ENCODE data around the gene PLIN3.
"Not testable (repeated sequence)": the region's sequence is repeated elsewhere in the genome, so short reads cannot be mapped to it uniquely, and the experiment has no call there.

Gene PLIN3

DNA sequence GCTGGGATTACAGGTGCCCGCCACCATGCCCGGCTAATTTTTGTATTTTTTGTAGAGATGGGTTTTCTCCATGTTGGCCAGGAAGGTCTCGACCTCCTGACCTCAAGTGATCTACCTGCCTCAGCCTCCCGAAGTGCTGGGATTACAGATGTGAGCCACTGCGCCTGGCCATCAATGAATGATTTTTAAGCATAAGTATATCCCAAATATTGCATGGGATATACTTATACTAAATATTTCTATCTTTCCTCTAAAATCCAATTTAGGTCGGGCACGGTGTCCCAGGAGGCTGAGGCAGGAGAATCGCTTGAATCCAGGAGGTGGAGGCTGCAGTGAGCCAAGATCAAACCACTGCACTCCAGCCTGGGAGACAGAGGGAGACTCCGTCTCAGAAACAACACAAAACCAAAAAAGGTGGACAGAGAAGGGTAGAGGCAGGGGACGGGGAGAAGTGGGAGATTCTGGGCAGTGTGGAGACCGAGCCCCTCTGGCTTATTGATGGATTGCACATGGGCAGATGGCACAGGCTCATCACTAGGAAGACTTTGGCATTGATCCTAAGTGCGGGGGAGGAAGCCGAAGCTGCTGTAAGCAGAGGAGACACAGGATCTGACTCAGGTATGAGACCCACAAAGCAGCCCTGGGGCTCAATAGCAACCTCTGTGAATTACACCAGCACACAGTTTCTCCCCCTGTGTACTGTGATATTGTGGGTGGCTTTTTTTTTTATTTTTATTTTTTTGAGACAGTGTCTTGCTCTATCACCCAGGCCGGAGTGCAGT, 21.8 kb upstream of the PLIN3 start:
- DNase-seq (ENCODE audit: low read depth) = no peak

DNA sequence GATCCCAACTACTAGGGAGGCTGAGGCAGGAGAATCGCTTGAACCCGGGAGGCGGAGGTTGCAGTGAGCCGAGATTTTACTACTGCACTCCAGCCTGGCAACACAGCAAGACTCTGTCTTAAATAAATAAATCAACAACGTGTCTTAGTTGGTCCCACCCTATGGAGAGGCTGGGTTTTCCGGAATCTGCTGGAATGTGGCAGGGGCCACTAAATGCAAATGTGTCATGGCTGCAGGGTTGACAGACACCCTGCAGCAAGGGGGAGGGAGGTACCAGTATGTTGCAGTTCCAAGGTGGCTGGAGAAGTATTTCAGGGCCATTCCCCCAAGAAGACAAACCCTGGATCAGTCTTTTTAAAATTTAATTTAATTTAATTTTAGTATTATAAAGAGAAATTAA, 20.3 kb upstream of the PLIN3 start:
- DNase-seq (ENCODE audit: low read depth) = not testable (repeated sequence)

- not testable (repeated sequence) for DNase-seq (ENCODE audit: low read depth)
Measured at GRCh38 chr19:4884993-4885392, 17.5 kb upstream of the PLIN3 start.

GRCh38 chr19:4882874-4883273, 15.4 kb upstream of the PLIN3 start:
- not testable (repeated sequence) for DNase-seq (ENCODE audit: low read depth)

GRCh38 chr19:4879041-4879440, 11.6 kb upstream of the PLIN3 start:
- DNase-seq (ENCODE audit: low read depth) = no peak

DNA sequence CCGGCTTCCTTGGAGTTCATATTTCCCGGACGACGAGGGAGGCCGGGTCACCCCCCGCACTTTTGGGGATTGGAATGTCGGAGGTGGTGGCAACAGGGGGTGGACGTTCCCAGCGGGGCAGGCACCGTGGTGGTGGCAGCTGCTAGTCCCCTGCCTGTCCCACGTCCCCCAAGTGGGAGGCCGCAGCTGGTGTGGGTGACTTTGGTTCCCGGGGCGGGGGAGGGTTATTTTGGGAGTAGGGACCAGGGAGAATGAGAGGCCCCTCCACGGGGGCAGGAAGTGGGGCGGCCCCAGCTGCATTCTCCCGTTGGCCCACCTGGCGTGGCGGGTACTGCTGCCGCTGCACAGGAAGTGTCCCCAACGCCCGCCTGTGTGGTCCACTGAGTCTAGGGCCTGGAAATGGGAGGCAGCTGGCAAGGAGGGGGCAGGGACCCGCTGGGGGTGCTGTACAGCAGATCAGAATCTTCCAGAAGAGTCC, 11.1 kb upstream of the PLIN3 start:
- no peak for DNase-seq (ENCODE audit: low read depth)

DNA sequence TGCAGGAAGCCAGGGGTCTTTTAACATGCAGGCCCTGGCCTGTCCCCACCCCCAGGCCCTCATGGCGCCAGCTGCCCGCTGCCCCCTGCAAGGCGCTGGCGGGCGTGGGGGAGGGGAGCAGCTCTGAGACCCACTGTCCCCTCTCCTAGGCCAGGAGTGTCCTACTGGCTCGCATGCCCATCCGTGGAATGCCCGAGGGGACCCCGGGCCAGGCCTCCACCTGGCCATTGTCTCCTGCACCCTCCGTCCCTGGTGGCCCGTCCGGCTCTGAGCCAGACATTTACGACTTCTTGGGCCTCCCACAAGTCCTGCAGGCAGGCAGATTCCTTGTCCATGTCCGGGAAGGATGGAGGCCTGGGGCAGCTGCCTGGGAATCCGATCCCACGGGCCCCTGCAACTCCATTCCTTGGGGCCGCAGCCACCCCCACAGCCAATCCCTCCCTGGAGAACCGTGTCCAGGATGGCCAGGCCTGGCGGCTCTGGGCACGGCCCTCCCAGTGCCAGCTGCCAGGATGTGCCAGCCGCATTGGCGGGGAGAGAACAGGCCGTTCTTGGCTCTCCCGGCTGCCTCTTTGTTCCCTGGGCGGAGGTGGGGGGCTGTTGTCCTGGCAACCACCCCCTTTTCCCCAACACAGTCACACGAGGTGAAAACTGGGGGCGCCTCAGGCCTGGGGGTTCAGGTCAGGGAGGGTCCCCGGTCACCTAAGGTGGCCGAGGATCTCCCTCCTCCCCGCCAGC, 10.5 kb upstream of the PLIN3 start:
- no peak for DNase-seq (ENCODE audit: low read depth)

GRCh38 chr19:4873930-4874329, 6.5 kb upstream of the PLIN3 start:
- DNase-seq (ENCODE audit: low read depth) = no peak

GRCh38 chr19:4871711-4872110, 4.2 kb upstream of the PLIN3 start:
- no peak for DNase-seq (ENCODE audit: low read depth)

GRCh38 chr19:4870025-4870700, 2.7 kb upstream of the PLIN3 start:
- DNase-seq (ENCODE audit: low read depth) = no peak

- no peak for DNase-seq (ENCODE audit: low read depth)
Measured at GRCh38 chr19:4868286-4868834, 893 bp upstream of the PLIN3 start.

DNA sequence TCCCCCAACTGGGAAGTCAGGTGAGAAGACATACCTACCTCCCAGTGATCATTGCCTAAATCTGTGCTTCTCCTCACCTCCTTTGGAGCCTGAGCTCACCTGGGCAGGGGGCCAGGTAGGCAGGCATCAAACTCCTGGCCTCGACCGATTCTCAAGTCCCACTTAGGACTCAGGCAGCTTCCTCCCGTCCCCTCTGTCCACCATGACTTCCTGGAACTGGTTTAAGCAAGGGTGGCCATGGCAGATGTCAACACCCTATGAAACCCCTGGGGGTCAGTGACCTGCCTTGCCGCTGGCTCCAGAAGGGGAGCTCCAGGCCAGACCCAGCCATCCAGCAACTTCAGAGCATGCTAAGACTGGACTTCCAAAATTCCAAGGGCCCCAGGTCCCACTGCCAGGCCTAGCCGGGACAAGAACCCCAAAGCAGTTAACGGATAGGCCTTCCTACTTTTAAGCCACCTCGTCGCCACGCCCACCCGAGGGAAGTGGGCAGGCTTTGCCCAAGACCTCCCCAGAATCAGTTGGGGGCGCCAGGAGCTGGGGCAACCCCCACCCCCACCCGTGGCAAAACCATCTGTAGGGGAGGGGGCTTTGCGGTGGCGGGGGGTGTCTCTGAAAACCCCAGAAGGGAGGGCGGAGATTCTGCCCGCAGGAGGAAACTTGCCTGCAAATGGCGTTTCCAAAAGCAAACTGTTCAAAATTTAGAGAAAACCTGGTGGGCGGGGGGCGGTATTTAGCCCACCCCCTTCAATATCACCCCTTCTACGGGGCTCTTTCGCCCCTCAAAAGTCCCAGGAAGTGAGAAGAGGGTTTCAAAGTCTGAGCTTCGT, 657 bp downstream of the PLIN3 start:
- peak; percentile 31 for DNase-seq (ENCODE audit: low read depth)

- DNase-seq (ENCODE audit: low read depth) = no peak
Measured at GRCh38 chr19:4861147-4861546, 6.3 kb downstream of the PLIN3 start.

DNA sequence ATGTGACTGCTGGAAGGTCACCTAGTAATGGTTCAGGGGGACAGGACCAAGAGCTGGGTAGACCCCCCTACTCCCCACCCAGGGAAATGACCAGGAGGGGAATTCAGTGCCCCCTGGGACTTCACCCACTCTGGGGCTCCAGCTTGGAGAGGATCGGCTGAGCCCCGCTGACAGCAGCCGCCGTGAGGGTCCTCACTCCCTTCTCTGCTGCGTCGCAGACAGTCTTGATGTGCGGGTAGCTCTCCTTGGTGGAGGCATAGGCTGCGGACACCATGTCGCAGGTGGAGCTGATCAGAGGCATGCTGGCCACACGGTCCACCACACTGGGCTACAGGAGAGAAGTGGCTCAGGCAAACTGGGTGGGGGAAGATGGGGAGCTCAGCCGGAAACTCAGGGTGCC, 7.8 kb downstream of the PLIN3 start:
- DNase-seq (ENCODE audit: low read depth) = no peak

DNA sequence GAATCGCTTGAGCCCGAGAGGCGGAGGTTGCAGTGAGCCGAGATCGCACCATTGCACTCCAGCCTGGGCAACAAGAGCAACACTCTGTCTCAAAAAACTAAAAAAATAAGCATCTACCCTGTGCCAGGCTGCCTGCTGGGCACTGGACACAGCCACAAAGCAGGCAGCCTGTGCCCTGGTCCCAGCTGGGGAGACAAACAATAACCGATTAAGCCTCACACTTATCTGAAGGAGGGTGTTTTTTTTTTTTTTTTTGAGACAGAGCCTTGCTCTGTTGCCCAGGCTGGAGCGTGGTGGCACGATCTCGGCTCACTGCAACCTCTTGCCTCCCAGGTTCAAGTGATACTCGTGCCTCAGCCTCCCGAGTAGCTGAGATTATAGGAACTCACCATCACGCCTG, 11.0 kb downstream of the PLIN3 start:
- DNase-seq (ENCODE audit: low read depth) = not testable (repeated sequence)

DNA sequence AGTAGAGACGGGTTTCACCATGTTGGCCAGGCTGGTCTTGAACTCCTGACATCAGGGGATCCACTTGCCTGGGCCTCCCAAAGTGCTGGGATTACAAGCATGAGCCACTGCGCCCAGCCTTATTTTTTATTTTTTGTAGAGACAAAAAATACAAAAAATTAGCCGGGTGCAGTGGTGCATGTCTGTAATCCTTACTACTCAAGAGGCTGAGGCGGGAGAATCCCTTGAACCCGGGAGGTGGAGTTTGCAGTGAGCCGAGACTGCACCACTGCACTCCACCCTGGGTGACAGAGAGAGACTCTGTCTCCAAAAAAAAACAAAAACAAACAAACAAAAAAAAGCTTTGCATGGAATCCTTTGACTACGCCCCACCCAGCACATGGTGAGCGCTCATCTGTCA, 14.0 kb downstream of the PLIN3 start:
- DNase-seq (ENCODE audit: low read depth) = not testable (repeated sequence)

GRCh38 chr19:4852484-4852883, 15.0 kb downstream of the PLIN3 start:
- no peak for DNase-seq (ENCODE audit: low read depth)

- peak; percentile 68 for DNase-seq (ENCODE audit: low read depth)
Measured at GRCh38 chr19:4851551-4852290, 15.7 kb downstream of the PLIN3 start.

DNA sequence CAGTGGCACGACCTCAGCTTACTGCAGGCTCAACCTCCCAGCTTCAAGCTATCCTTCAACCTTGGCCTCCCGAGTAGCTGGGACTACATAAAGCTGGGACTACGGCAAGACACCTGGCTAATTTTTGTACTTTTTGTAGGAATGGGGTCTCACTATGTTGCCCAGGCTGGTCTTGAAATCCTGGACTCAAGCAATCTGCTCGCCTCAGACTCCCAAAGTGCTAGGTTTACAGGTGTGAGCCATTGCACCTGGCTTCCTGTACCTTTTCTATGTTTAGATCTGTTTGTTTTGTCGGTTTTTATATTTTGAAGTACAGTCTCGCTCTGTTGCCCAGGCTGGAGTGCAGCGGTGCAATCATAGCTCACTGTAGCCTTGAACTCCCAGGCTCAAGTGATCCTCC, 18.4 kb downstream of the PLIN3 start:
- DNase-seq (ENCODE audit: low read depth) = no peak

DNA sequence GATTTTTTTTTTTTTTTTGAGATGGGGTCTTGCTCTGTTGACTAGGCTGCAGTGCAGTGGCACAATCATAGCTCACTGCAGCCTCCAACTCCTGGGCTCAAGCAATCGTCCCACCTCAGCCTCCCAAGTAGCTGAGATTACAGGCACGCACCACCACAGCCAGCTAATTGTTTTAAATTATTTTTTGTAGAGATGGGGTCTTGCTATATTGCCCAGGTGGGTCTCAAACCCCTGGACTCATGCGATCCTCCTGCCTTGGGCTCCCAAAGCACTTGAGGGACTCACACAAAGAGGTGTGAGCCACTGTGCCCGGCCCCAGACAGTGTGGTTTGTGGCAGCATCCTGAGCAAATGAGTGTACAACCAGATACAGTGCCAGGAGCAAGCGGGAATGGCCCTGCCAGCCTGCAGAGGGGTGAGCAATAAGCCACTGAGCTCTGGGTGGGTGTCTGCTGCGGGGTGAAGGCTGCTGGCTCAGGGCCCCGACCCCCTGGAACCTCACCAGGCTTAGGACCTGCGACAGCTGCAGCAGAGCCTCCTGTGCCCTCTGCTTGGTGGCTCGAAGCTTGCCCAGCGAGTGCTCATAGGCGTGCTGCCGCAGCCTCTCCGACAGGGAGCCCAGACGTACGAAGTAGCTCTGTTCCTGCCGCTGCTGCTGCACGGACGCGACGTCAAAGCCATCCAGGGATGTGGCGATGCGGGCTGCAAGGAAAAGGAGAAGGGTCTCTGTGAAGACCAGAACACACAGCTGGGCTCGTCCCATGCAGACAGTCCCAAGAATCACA, 20.1 kb downstream of the PLIN3 start:
- no peak for DNase-seq (ENCODE audit: low read depth)

Data from T follicular helper cell (primary cell).